Dedifferentiated amniotic fluid mesenchymal stem cell (primary cell): ENCODE data around the gene BTNL2.
"Not testable (repeated sequence)": the region's sequence is repeated elsewhere in the genome, so short reads cannot be mapped to it uniquely, and the experiment has no call there.

Experiments used
- DNase-seq: peaks from one replicate; pipeline ENCODE4 v3.0.0-alpha.2; 2016; ENCODE audit errors: extremely low spot score

The BTNL2 gene

GRCh38 chr6:32370505-32370904 lies 36.5 kb downstream of the BTNL2 start:
- DNase-seq: no peak

- DNase-seq: no peak
Observed at GRCh38 chr6:32369660-32370059, 37.3 kb downstream of the BTNL2 start.

GRCh38 chr6:32367644-32368043 lies 39.3 kb downstream of the BTNL2 start:
- no peak for DNase-seq

- DNase-seq: not testable (repeated sequence)
Observed at GRCh38 chr6:32359225-32359624, 47.8 kb downstream of the BTNL2 start.

GRCh38 chr6:32358548-32358947 lies 48.4 kb downstream of the BTNL2 start:
- DNase-seq: not testable (repeated sequence)

DNA sequence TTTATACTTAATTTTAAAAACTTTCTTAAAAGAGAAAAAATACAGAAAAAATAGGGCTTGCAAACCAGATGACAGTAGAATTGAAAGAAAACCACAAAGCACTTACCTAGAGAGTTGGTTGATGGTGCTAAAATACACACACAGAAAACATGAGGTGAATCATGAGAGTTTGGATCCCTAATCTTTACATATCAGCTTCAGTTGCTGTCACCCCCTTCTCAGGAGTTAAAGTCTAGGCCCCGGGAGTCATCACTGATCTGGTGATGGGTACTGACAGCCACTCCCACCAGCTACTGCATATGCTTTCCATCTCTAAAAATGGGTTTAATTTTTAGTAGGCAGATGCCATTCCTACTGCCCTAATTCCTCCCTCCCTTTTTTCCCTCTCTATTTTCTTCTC lies 52.0 kb downstream of the BTNL2 start:
- DNase-seq: no peak

GRCh38 chr6:32353348-32353747 lies 53.6 kb downstream of the BTNL2 start:
- DNase-seq: no peak
